HEK293 (cell line): ENCODE data around the gene TDRD3.

Source experiments
- CTCF ChIP-seq: fragments of 450-650 bp; formaldehyde crosslinking; IDR thresholded peaks from 2 replicates; pipeline ENCODE4 v1.5.1; 2016; ENCODE audit warnings: missing biosample characterization, missing genetic modification characterization
- KLF1 ChIP-seq: fragments of 450-650 bp; formaldehyde crosslinking; IDR thresholded peaks from 2 replicates; pipeline ENCODE4 v1.5.1; 2016; ENCODE audit warnings: missing biosample characterization, missing genetic modification characterization
- SP2 ChIP-seq: fragments of 450-650 bp; formaldehyde crosslinking; IDR thresholded peaks from 2 replicates; pipeline ENCODE4 v1.5.1; 2016; ENCODE audit warnings: missing biosample characterization, missing genetic modification characterization
- YY1 ChIP-seq: fragments of 450-650 bp; formaldehyde crosslinking; IDR thresholded peaks from 2 replicates; pipeline ENCODE4 v1.5.1; 2018; ENCODE audit warnings: missing biosample characterization, missing genetic modification characterization
- ZBTB11 ChIP-seq: fragments of 450-650 bp; formaldehyde crosslinking; conservative IDR thresholded peaks from 2 replicates; pipeline ENCODE4 v1.5.1; 2016; ENCODE audit warnings: low read depth, missing biosample characterization, missing genetic modification characterization
- ZBTB17 ChIP-seq: fragments of 450-650 bp; formaldehyde crosslinking; IDR thresholded peaks from 2 replicates; pipeline ENCODE4 v1.5.1; 2016; ENCODE audit warnings: missing biosample characterization, missing genetic modification characterization
- ZBTB7A ChIP-seq: fragments of 450-650 bp; formaldehyde crosslinking; IDR thresholded peaks from 2 replicates; pipeline ENCODE4 v1.5.1; 2016; ENCODE audit warnings: low read depth, missing biosample characterization, missing genetic modification characterization
- ZNF274 ChIP-seq, 2 experiments: fragments of 200-500 bp in 1 of 2; fragments of 450-650 bp in 1 of 2; sonication (Bioruptor generic) in 1 of 2; formaldehyde crosslinking in 1 of 2; IDR thresholded peaks; 2 replicates each; pipeline versions ENCODE4 v1.5.1 to v1.6.1; 2014 to 2016; ENCODE audit warnings: borderline replicate concordance in 1 of 2, inconsistent platforms in 1 of 2, low read length in 1 of 2, missing biosample characterization in 1 of 2, missing genetic modification characterization in 1 of 2
- ZNF335 ChIP-seq: fragments of 450-650 bp; formaldehyde crosslinking; conservative IDR thresholded peaks from 2 replicates; pipeline ENCODE4 v1.5.1; 2016; ENCODE audit warnings: missing biosample characterization, missing genetic modification characterization
- ZNF416 ChIP-seq: fragments of 450-650 bp; formaldehyde crosslinking; IDR thresholded peaks from 2 replicates; pipeline ENCODE4 v1.5.1; 2016; ENCODE audit warnings: missing biosample characterization, missing genetic modification characterization
- ZNF670 ChIP-seq: fragments of 450-650 bp; formaldehyde crosslinking; IDR thresholded peaks from 2 replicates; pipeline ENCODE4 v1.5.1; 2016; ENCODE audit warnings: missing biosample characterization, missing genetic modification characterization, low read depth
- ZNF792 ChIP-seq: fragments of 450-650 bp; formaldehyde crosslinking; IDR thresholded peaks from 2 replicates; pipeline ENCODE4 v1.5.1; 2016; ENCODE audit warnings: missing biosample characterization, missing genetic modification characterization
- TF ChIP-seq, protein P1 (sequence below): IDR thresholded peaks from 2 replicates; pipeline ENCODE4 v1.6.1; 2011; ENCODE audit warnings: mild to moderate bottlenecking, low read depth, low read length, borderline replicate concordance

DNA sequence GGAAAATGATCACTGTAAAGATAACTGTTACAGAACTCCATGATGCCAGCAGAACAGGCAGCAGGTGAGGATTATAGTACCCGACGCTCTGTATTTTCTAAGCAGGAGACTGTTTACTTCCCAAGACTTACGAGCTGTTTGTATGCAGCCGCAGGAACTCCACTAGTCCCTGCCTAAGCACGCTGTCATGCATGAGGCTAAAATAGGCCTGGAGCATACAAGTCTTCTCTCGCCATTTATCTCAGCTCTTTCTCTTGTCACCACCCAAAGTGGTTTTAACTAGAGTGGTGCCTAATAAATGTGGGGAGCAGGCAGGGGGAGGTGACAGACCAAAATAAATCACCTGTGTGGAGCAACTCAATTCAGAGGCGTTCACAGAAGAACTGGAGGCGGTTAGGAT lies 175.8 kb downstream of the TDRD3 start:
- TF ChIP-seq, protein P1, sequence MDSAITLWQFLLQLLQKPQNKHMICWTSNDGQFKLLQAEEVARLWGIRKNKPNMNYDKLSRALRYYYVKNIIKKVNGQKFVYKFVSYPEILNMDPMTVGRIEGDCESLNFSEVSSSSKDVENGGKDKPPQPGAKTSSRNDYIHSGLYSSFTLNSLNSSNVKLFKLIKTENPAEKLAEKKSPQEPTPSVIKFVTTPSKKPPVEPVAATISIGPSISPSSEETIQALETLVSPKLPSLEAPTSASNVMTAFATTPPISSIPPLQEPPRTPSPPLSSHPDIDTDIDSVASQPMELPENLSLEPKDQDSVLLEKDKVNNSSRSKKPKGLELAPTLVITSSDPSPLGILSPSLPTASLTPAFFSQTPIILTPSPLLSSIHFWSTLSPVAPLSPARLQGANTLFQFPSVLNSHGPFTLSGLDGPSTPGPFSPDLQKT, result no peak
- TF ChIP-seq YY1 (tag by site-specific recombination) (no peak), ZNF670 (no peak), CTCF (tag by site-specific recombination) (no peak), ZNF792 (tag by site-specific recombination) (no peak), ZNF335 (tag by site-specific recombination) (no peak), ZNF416 (no peak), SP2 (tag by site-specific recombination) (no peak), ZNF274 (IDR thresholded peaks at IDR 0.05; ENCODE audit: low read length) (no peak), ZNF274 (tag by site-specific recombination; IDR thresholded peaks at IDR 0.05; ENCODE audit: borderline replicate concordance) (no peak), KLF1 (no peak), ZBTB17 (tag by site-specific recombination) (no peak), ZBTB7A (tag by site-specific recombination) (no peak), ZBTB11 (tag by site-specific recombination) (no peak)
